ENCODE results near the gene EFCAB5. TPM values are rescaled to one million over a fixed set of nuclear protein-coding genes. Genes with fewer than 3 reads are reported as not detected.
A peak's percentile ranks its signal among the peaks of the same experiment; 100 is the strongest.

The EFCAB5 gene
- total RNA-seq, 2 experiments from 2014 or later = 0.25 to 0.53 TPM

GRCh38 chr17:29927546-29927945 is 13.9 kb upstream of the EFCAB5 start:
- Mint-ChIP-seq H3K4me1 (ENCODE audit: low read depth) (peaks cover 31% of the 10 kb centered on the region), H3K36me3 (ENCODE audit: low read depth) (peaks cover 14% of the 10 kb centered on the region), H3K27ac (no peak overlapping the region), H3K9me3 (no peaks in the 10 kb centered on the region), H3K4me3 (peak overlapping the region; percentile 48), H3K27me3 (no peaks in the 10 kb centered on the region)
- POLR2A ChIA-PET = no interaction called here
- no peak for ATAC-seq (ENCODE audit: poor library complexity)
- CTCF ChIA-PET = interaction anchor here (0.5 to 1.0 kb wide), 2 partner anchors 60 to 136 kb away, joined by 3 read pairs; no protein-coding TSS in a partner anchor
- DNase-seq = no peak
- H3K9me3 ChIP-seq (ENCODE audit: control insufficient read depth in 1 of 2, insufficient read depth in 1 of 2, low read length in 2 of 2) = no peaks in the 10 kb centered on the region
- H3K27me3 ChIP-seq (ENCODE audit: control insufficient read depth in 1 of 2, insufficient read depth in 2 of 2, low read length in 2 of 2) = no peaks in the 10 kb centered on the region
- no peak overlapping the region for H3K27ac ChIP-seq (ENCODE audit: low read depth in 1 of 2, low read length in 2 of 2)
- peaks cover 13% of the 10 kb centered on the region for H3K36me3 ChIP-seq (ENCODE audit: insufficient read depth, low read length)
- no peak overlapping the region for H3K4me3 ChIP-seq (ENCODE audit: low read length)
- TF ChIP-seq CTCF (IDR thresholded peaks at IDR 0.05) = no peak
- H3K4me1 ChIP-seq (ENCODE audit: insufficient read depth, low read length) = peaks cover 18% of the 10 kb centered on the region
- intact Hi-C loops (cut with DNase I, micrococcal nuclease) = no loop called here

GRCh38 chr17:29929006-29929532 is 12.4 kb upstream of the EFCAB5 start:
- ATAC-seq (ENCODE audit: poor library complexity) = no peak
- peak in 4 of 14 experiments; percentile 1 to 51 (median 37) for DNase-seq
- H3K27ac ChIP-seq (ENCODE audit: low read depth in 1 of 2, low read length in 2 of 2) = peak overlapping the region; percentile 63 to 97
- H3K27me3 ChIP-seq (ENCODE audit: control insufficient read depth in 1 of 2, insufficient read depth in 2 of 2, low read length in 2 of 2) = no peaks in the 10 kb centered on the region
- Mint-ChIP-seq H3K27me3 (no peaks in the 10 kb centered on the region), H3K36me3 (ENCODE audit: low read depth) (peaks cover 14% of the 10 kb centered on the region), H3K9me3 (no peaks in the 10 kb centered on the region), H3K4me3 (no peak overlapping the region), H3K4me1 (ENCODE audit: low read depth) (peaks cover 31% of the 10 kb centered on the region), H3K27ac (no peak overlapping the region)
- ChIA-PET CTCF (interaction anchor here (0.9 to 3.4 kb wide), 5 partner anchors 63 to 548 kb away, joined by 3 to 148 read pairs (median 16); partner anchors contain the start of gene GOSR1), POLR2A (interaction anchor here (1.5 to 3.0 kb wide), 2 partner anchors 100 to 312 kb away, joined by 4 to 18 read pairs; no protein-coding TSS in a partner anchor)
- H3K36me3 ChIP-seq (ENCODE audit: insufficient read depth, low read length) = peaks cover 8% of the 10 kb centered on the region
- TF ChIP-seq CTCF (IDR thresholded peaks at IDR 0.05) = no peak
- H3K4me3 ChIP-seq (ENCODE audit: low read length) = peak overlapping the region; percentile 92
- intact Hi-C loops (cut with DNase I, micrococcal nuclease) = no loop called here
- peaks cover 18% of the 10 kb centered on the region for H3K4me1 ChIP-seq (ENCODE audit: insufficient read depth, low read length)
- no peaks in the 10 kb centered on the region for H3K9me3 ChIP-seq (ENCODE audit: control insufficient read depth in 1 of 2, insufficient read depth in 1 of 2, low read length in 2 of 2)

- H3K4me3 ChIP-seq (ENCODE audit: low read length) = peak within 1 kb of the TSS; percentile 92
- POLR2A ChIA-PET = interaction anchor here (0.6 to 3.0 kb wide), 27 partner anchors 8 to 560 kb away, joined by 3 to 123 read pairs (median 4); partner anchors contain the start of genes ANKRD13B, CORO6 and CPD
- DNase-seq (peak; percentile 79 to 95 (median 87)), ATAC-seq (ENCODE audit: poor library complexity) (peak; percentile 62)
- peaks cover 31% of the 10 kb centered on the region for H3K4me1 Mint-ChIP-seq (ENCODE audit: low read depth)
- CTCF ChIA-PET = interaction anchor here (0.9 to 3.4 kb wide), 11 partner anchors 9 to 547 kb away, joined by 3 to 148 read pairs (median 5); partner anchors contain the start of gene GOSR1
- no peaks in the 10 kb centered on the region for H3K9me3 ChIP-seq (ENCODE audit: control insufficient read depth in 1 of 2, insufficient read depth in 1 of 2, low read length in 2 of 2)
- no peak within 1 kb of the TSS for H3K4me3 Mint-ChIP-seq
- intact Hi-C loops (cut with DNase I, micrococcal nuclease) = loop anchor here (2.0 to 10.0 kb wide), 10 partner anchors 65 to 537 kb away; partner anchors contain the start of genes CPD (in 1 of the 2), GIT1 (in 1 of the 2) and TAOK1 (in 1 of the 2)
- TF ChIP-seq CTCF (IDR thresholded peaks at IDR 0.05) = no peak
- H3K36me3 Mint-ChIP-seq (ENCODE audit: low read depth) = peaks cover 14% of the 10 kb centered on the region
- H3K9me3 Mint-ChIP-seq = no peaks in the 10 kb centered on the region
- no peaks in the 10 kb centered on the region for H3K27me3 Mint-ChIP-seq
- H3K4me1 ChIP-seq (ENCODE audit: insufficient read depth, low read length) = peaks cover 18% of the 10 kb centered on the region
- H3K27me3 ChIP-seq (ENCODE audit: control insufficient read depth in 1 of 2, insufficient read depth in 2 of 2, low read length in 2 of 2) = no peaks in the 10 kb centered on the region
- no peak within 1 kb of the TSS for H3K27ac Mint-ChIP-seq
- peak within 1 kb of the TSS; percentile 63 to 97 for H3K27ac ChIP-seq (ENCODE audit: low read depth in 1 of 2, low read length in 2 of 2)
- H3K36me3 ChIP-seq (ENCODE audit: insufficient read depth, low read length) = peaks cover 6% of the 10 kb centered on the region
Observed at GRCh38 chr17:29929533-29930408, 11.7 kb upstream of the EFCAB5 start, which contains the start of gene SSH2. TSS of gene SSH2 (minus strand) at chr17:29930228. CDS start at chr17:29930000, 228 bp downstream.
